T-helper 2 cell (primary cell): ENCODE results near the gene SPTBN4.
A peak's percentile ranks its signal among the peaks of the same experiment; 100 is the strongest.

Experiments
- DNase-seq, 5 experiments: peaks; one replicate each; pipeline versions ENCODE4 v3.0.0 to v3.0.0-alpha.2; 2012 to 2022

The SPTBN4 gene

DNA sequence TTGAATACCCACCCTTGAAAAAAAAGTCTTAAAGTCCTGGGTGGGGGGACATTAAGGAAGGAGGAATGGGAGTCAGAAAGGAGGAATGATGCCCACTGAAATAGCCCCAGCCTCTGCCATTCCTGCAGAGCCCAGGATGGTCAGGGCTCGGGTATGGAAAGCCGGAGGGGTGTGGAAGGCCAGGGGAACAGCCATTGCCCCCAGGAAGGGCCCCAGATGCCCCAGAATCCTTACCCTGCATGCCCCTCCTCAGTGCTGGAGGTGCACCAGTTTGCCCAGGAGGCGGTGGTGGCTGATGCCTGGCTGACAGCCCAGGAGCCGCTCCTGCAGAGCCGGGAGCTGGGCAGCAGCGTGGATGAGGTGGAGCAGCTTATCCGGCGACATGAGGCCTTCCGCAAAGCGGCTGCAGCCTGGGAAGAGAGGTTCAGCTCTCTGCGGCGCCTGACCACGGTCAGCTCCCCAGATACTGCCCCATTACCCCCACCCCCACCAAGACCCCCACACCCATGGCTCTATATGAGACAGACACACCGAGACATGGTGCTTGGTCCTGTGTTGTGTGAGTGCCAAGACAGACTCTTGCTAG, 99.2 kb downstream of the SPTBN4 start:
- DNase-seq = no peak

DNA sequence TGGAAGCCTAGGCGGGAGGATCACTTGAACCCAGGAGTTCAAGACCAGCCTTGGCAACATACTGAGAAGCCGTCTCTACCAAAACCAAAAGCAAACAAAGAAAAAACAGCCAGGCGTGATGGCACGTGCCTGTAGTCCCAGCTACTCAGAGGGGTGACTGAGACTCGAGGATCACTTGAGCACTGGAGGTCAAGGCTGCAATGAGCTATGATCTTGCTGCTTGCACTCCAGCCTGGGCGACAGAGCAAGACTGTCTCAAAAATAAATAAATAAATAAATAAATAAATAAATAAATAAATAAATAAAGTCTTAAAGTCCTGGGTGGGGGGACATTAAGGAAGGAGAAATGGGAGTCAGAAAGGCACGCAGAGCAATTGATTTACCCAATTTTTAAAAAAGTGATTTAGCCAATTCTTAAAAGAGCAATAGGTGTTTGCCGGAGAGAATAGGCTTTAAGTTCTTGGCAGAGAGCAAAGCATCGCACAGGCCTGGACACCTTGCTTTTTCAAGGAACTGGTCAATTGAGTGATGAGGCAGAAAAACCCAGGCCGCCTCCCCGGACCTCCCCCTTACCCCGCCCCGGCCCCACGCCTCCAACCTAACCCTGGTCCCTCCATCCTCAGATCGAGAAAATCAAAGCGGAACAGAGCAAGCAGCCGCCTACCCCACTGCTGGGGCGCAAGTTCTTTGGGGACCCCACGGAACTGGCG, 100.4 kb downstream of the SPTBN4 start:
- no peak for DNase-seq

- no peak for DNase-seq
These were observed 101.1 kb downstream of the SPTBN4 start for GRCh38 chr19:40567750-40568494.

GRCh38 chr19:40570313-40571004, 103.7 kb downstream of the SPTBN4 start:
- peak; percentile 85 to 99 (median 97) for DNase-seq

- no peak for DNase-seq
These were observed 104.2 kb downstream of the SPTBN4 start for GRCh38 chr19:40571005-40571318.

- no peak for DNase-seq
These were observed 105.2 kb downstream of the SPTBN4 start for GRCh38 chr19:40571831-40572495.

GRCh38 chr19:40575326-40575725, 108.5 kb downstream of the SPTBN4 start:
- DNase-seq = no peak

GRCh38 chr19:40576151-40576584, 109.4 kb downstream of the SPTBN4 start:
- peak in 1 of 5 experiments; percentile 62 for DNase-seq

- peak; percentile 77 to 95 (median 90) for DNase-seq
These were observed 110.0 kb downstream of the SPTBN4 start, which contains the start of gene SHKBP1 for GRCh38 chr19:40576585-40577451. Gene SHKBP1 (plus strand): TSS chr19:40576873. CDS start chr19:40576900, 27 bp downstream.

DNA sequence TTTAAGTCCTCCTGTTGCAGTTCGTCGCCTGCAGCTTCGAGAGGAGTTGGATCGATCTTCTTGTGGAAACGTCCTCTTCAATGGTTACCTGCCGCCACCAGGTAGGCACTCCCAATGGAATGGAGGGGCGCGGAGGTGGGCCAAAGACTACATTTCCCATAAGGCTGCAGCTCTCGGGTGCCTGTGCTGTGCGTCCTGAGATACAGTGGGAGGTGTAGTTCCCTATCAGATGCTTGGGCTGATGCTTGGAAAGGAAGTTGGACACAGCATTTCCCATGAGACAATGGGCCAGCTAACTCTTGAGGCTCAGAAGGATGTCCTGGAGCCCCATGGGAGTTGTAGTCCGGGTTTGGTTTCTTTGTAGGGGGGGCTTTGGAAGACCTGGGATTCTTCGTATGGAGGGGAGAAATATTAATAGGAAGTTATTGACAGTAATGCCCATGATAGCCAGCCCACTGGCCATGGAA, 111.7 kb downstream of the SPTBN4 start:
- DNase-seq = no peak

- no peak for DNase-seq
These were observed 113.8 kb downstream of the SPTBN4 start for GRCh38 chr19:40580619-40581018.

- no peak for DNase-seq
These were observed 114.7 kb downstream of the SPTBN4 start for GRCh38 chr19:40581531-40581930.

DNA sequence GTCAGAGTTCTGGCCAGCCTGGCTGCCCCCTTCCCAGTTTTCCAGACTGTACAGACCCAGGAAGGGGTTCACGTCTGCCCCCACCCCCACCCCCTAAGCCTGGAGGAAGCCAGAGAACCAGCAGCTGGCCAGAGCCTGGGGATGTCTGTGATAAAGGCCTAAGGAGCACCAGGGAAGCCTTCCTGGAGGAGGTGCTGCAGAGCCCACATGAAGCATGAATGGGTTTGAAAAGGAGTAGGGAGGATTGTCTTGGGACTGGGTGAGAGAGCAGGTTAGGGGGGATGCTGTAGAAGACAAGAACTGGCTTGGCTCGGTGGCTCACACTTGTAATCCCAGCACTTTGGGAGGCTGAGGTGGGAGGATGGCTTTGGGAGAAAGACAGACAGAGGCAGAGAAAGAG, 115.7 kb downstream of the SPTBN4 start:
- no peak for DNase-seq

DNA sequence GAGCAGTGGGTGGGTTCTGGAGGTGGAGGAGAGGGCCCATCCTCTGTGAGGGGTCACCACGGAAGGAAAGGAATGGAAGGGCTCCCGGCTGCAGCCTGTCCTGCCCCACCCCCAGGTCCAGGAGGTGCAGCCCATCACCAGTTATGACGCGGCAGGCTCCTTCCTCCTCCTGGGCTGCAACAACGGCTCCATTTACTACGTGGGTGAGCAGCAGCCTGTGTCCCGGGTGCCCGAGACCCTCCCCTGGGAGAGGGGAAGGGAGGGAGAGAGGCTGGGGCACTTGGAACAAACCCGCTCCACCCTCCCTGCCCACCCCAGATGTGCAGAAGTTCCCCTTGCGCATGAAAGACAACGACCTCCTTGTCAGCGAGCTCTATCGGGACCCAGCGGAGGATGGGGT, 116.5 kb downstream of the SPTBN4 start:
- DNase-seq = no peak

DNA sequence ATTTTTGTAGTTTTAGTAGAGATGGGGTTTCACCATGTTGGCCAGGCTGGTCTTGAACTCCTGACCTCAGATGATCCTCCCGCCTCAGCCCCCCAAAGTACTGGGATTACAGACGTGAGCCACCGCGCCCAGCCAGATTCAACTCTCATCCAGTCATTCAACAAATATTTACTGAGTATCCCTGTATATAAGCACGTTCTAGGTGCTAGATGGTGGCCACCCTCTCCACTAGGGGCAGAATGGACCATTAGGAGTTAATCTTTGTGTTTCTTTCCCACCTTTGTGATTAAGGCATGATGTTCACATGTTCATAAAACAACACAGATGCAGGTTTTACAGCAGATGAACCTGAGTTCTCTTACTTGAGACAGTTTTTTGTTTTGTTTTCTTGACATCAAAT, 117.2 kb downstream of the SPTBN4 start:
- DNase-seq = no peak

GRCh38 chr19:40585241-40585981, 118.6 kb downstream of the SPTBN4 start:
- no peak for DNase-seq

- DNase-seq = no peak
These were observed 119.2 kb downstream of the SPTBN4 start for GRCh38 chr19:40585982-40586422.

DNA sequence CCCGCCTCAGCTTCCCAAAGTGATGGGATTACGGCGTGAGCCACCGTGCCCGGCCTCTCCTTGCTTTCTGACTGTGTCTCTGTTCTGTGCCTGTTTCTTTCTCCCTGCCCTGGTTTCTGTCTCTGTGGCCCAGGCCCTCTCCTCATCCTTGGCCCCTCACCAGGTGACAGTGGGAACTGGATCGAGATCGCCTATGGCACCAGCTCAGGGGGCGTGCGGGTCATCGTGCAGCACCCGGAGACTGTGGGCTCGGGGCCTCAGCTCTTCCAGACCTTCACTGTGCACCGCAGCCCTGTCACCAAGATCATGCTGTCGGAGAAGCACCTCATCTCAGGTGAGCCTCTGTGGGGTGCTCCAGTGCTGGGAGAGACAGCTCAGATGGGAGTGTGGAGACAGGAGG, 119.8 kb downstream of the SPTBN4 start:
- DNase-seq = no peak

GRCh38 chr19:40588110-40588854, 121.5 kb downstream of the SPTBN4 start:
- no peak for DNase-seq
